Prostate gland (tissue), 2 donors: ENCODE results near the gene SFXN2.

Experiments used
- POLR2A ChIP-seq: fragments of 450-650 bp; IDR thresholded peaks from one replicate; pipeline ENCODE4 v1.6.1; 2016; ENCODE audit warnings: antibody characterized with exemption, mild to moderate bottlenecking
- POLR2AphosphoS5 ChIP-seq: sonication (generic); formaldehyde crosslinking; IDR thresholded peaks from one replicate; pipeline ENCODE4 v1.6.1; 2017; ENCODE audit warnings: antibody characterized with exemption
- TF ChIP-seq, protein P1 (sequence below), 4 experiments: fragments of 200-600 bp in 2 of 4; fragments of 450-650 bp in 2 of 4; sonication (generic) in 2 of 4; IDR thresholded peaks; 1 replicate in 3 of 4; 2 replicates in 1 of 4; pipeline ENCODE4 v1.5.1; 2016 to 2019; ENCODE audit warnings: antibody characterized with exemption in 4 of 4, mild to moderate bottlenecking in 2 of 4, moderate library complexity in 2 of 4

DNA sequence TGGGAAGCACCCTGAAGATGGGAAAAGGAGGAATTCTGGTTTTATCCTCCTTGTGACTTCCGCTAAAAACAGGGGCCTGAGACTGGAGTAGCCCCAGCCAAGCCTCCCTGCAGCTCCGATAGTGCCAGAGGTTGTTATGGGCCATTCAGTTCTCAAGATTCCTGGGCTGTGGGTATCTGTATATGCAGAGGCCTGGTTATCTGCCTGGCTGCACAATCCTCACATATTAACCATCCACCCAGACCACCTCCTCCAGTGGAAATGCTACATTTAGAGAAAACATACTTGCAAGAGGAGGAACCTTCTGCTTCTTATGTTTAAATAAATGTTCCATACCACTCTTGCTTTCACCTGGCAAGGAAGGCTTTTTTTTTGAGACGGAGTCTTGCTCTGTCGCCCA, 34.8 kb upstream of the SFXN2 start:
- TF ChIP-seq POLR2A = no peak
- TF ChIP-seq, protein P1, sequence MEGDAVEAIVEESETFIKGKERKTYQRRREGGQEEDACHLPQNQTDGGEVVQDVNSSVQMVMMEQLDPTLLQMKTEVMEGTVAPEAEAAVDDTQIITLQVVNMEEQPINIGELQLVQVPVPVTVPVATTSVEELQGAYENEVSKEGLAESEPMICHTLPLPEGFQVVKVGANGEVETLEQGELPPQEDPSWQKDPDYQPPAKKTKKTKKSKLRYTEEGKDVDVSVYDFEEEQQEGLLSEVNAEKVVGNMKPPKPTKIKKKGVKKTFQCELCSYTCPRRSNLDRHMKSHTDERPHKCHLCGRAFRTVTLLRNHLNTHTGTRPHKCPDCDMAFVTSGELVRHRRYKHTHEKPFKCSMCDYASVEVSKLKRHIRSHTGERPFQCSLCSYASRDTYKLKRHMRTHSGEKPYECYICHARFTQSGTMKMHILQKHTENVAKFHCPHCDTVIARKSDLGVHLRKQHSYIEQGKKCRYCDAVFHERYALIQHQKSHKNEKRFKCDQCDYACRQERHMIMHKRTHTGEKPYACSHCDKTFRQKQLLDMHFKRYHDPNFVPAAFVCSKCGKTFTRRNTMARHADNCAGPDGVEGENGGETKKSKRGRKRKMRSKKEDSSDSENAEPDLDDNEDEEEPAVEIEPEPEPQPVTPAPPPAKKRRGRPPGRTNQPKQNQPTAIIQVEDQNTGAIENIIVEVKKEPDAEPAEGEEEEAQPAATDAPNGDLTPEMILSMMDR (IDR thresholded peaks at IDR 0.05) = no peak
- TF ChIP-seq POLR2AphosphoS5 = no peak
